ENCODE results near the gene PLA2G6.

DNA sequence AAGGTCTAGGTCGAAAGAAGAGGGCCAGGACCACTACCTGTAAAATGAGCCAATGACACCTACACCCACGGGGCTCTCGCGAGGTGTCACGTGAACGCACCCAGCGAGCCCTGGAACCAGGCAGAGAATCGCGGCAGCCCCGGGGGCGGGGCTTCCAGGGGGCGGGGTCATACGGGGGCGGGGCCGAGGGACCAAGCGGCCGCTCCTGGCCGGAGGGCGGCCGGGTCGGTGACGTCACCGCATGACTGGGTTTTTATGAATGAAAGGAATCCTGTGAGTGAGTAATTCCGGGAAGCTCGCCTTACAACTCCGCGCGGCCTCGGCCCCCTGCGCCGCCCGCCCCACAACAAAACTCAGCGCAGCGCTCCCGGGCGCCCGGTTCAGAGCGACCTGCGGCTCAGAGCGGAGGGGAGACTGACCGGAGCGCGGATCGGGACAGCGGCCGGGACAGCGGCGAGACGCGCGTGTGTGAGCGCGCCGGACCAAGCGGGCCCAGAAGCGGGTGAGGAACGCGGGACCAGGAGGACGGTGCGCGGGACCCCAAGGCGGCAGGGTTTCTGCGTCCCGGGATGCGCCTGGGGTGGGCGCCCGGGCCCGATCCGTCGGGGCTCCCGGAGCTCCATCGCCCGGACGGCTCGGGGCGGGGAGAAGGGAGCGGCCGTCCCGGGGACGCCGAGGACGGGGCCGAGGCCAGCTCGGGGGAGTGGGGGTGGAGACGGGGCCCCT is 20.2 kb upstream of the PLA2G6 start, which contains the start of gene MAFF:
- TF ChIP-seq POLR2AphosphoS5 (IDR thresholded peaks at IDR 0.05; ENCODE audit: low read depth, low read length) (peak; percentile 86), SIN3A (IDR thresholded peaks at IDR 0.05; ENCODE audit: borderline replicate concordance, insufficient read depth, low read length) (no peak), TAF1 (IDR thresholded peaks at IDR 0.05; ENCODE audit: borderline replicate concordance, insufficient read depth, low read length) (no peak), FOXP2 (optimal IDR thresholded peaks at IDR 0.05; ENCODE audit: borderline replicate concordance, extremely low read depth, extremely low read length, insufficient read depth) (peak; percentile 68)
- TF ChIP-seq, protein P1, sequence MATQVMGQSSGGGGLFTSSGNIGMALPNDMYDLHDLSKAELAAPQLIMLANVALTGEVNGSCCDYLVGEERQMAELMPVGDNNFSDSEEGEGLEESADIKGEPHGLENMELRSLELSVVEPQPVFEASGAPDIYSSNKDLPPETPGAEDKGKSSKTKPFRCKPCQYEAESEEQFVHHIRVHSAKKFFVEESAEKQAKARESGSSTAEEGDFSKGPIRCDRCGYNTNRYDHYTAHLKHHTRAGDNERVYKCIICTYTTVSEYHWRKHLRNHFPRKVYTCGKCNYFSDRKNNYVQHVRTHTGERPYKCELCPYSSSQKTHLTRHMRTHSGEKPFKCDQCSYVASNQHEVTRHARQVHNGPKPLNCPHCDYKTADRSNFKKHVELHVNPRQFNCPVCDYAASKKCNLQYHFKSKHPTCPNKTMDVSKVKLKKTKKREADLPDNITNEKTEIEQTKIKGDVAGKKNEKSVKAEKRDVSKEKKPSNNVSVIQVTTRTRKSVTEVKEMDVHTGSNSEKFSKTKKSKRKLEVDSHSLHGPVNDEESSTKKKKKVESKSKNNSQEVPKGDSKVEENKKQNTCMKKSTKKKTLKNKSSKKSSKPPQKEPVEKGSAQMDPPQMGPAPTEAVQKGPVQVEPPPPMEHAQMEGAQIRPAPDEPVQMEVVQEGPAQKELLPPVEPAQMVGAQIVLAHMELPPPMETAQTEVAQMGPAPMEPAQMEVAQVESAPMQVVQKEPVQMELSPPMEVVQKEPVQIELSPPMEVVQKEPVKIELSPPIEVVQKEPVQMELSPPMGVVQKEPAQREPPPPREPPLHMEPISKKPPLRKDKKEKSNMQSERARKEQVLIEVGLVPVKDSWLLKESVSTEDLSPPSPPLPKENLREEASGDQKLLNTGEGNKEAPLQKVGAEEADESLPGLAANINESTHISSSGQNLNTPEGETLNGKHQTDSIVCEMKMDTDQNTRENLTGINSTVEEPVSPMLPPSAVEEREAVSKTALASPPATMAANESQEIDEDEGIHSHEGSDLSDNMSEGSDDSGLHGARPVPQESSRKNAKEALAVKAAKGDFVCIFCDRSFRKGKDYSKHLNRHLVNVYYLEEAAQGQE (IDR thresholded peaks at IDR 0.05; ENCODE audit: insufficient read depth in 1 of 2, low read depth in 2 of 2, low read length in 2 of 2), result no peak
